NT2/D1 (cell line): ENCODE data around the gene VWA3A.
"Not testable (repeated sequence)": the region's sequence is repeated elsewhere in the genome, so short reads cannot be mapped to it uniquely, and the experiment has no call there.

ENCODE experiments used
- DNase-seq: peaks from one replicate; pipeline ENCODE4 v3.0.0-alpha.2; 2011; ENCODE audit warnings: low read depth, low spot score
- H3K27me3 ChIP-seq: 2 replicates; pipeline ENCODE4 v1.6.0; 2011; ENCODE audit warnings: mild to moderate bottlenecking; ENCODE audit not compliant: insufficient read length, insufficient read depth
- H3K36me3 ChIP-seq: 2 replicates; pipeline ENCODE4 v1.6.1; 2011; ENCODE audit warnings: mild to moderate bottlenecking, low read length, mixed read lengths; ENCODE audit not compliant: insufficient read depth, insufficient read length
- H3K4me1 ChIP-seq: 2 replicates; pipeline ENCODE4 v1.5.1; 2011; ENCODE audit not compliant: insufficient read depth, insufficient read length
- H3K4me3 ChIP-seq: 2 replicates; pipeline ENCODE4 v1.5.1; 2011; ENCODE audit warnings: low read depth; ENCODE audit not compliant: insufficient read length
- H3K9ac ChIP-seq: 2 replicates; pipeline ENCODE4 v1.6.0; 2011; ENCODE audit warnings: low read depth; ENCODE audit not compliant: insufficient read length
- H3K9me3 ChIP-seq: 2 replicates; pipeline ENCODE4 v1.5.1; 2011; ENCODE audit warnings: mild to moderate bottlenecking, low read length; ENCODE audit not compliant: insufficient read depth
- SUZ12 ChIP-seq: IDR thresholded peaks from 2 replicates; pipeline ENCODE4 v1.6.1; 2011; ENCODE audit not compliant: insufficient read length, insufficient read depth; ENCODE audit errors: extremely low read depth
- YY1 ChIP-seq: IDR thresholded peaks from 2 replicates; pipeline ENCODE4 v1.6.1; 2011; ENCODE audit not compliant: insufficient read length, insufficient read depth
- ZNF274 ChIP-seq: IDR thresholded peaks from 2 replicates; pipeline ENCODE4 v1.6.1; 2011; ENCODE audit warnings: mild to moderate bottlenecking, low read depth, low read length

The VWA3A gene

DNA sequence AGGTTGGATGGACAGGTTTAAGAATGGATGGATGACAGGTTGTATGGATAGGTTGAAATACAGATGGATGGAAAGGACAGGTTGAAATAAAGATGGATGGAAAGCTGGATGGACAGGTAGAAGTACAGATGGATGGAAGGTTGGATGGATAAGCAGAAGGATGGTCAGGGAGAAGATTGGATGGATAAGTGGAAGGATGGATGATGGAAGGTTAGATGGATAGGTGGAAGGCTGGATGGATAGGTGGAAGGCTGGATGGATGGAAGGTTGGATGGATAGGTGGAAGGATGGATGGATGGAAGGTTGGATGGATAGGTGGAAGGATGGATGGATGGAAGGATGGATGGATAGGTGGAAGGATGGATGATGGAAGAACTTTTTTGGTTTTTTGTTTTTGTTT lies 69.1 kb downstream of the VWA3A start:
- Histone ChIP-seq H3K9ac (no peak overlapping the region), H3K9me3 (peaks cover 1% of the 10 kb centered on the region; the same call in 1 of the 2 replicates), H3K36me3 (no peaks in the 10 kb centered on the region), H3K4me1 (peaks cover 1% of the 10 kb centered on the region), H3K4me3 (no peak overlapping the region), H3K27me3 (peaks cover 49% of the 10 kb centered on the region)
- no peak for DNase-seq
- TF ChIP-seq ZNF274: no peak
- no peak for TF ChIP-seq YY1

DNA sequence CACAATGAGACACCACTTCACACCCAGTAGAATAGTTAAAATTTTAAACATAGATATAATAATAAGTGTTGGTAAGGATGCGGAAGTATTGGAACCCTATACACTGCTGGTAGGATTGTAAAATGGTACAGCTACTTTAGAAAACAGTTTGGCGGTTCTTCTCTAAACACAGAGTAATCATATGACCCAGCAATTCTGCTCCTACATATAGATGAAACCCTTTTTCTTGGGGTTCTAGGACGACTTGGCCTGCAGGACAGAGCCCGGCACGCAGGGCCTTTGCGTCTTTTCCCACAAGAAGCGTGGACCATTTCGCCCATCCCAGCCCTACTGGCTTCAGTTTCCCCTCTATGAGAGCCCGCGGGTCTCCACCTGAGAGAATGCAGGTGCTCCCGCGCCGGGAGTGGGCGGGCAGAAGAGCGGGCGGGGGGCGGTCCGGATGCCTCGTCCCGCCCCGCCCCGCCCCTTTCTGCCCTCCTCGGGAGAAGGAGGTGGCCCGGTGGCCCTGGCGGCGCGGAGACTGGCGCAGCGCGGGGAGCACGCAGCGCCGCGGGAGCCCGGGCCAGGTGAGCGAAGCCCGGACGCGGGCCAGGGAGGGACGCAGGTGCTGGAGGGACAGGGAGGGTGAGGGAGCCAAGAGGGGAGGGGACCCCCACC lies 69.8 kb downstream of the VWA3A start, which contains the start of gene SDR42E2:
SDR42E2 (plus strand) TSS at position 508 of the 657 bp plus-strand sequence. CDS start 3,077 bp downstream, outside the sequence.
- no peak for DNase-seq
- peaks cover 8% of the 10 kb centered on the region; the same call in 1 of the 2 replicates for H3K9me3 ChIP-seq
- no peak within 1 kb of the TSS for H3K9ac ChIP-seq
- TF ChIP-seq ZNF274 (no peak), SUZ12 (no peak)
- peaks cover 49% of the 10 kb centered on the region for H3K27me3 ChIP-seq
- H3K4me1 ChIP-seq: no peaks in the 10 kb centered on the region
- H3K36me3 ChIP-seq: no peaks in the 10 kb centered on the region
- H3K4me3 ChIP-seq: peak within 1 kb of the TSS; percentile 48

DNA sequence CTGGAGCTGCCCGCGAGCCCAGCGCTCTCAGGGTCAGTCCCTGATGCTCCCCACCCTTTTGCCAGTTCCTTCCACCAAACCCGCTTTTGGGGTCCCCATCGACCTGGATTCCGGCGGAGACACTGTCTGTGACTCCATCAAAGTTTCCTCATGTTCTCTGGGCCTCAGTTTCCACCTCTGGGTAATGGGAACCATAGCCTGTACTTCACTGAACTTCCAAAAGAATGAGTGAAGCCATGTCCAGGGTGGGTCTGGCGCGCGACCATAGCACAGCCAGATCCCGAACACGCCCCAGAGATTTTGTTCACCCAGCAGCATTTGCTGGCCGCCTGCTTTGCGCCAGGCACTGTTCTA lies 70.3 kb downstream of the VWA3A start:
- H3K4me3 ChIP-seq: peak overlapping the region; percentile 48
- no peaks in the 10 kb centered on the region for H3K4me1 ChIP-seq
- no peak for DNase-seq
- peaks cover 49% of the 10 kb centered on the region for H3K27me3 ChIP-seq
- H3K9me3 ChIP-seq: peaks cover 8% of the 10 kb centered on the region; the same call in 1 of the 2 replicates
- no peak for TF ChIP-seq YY1
- no peak overlapping the region for H3K9ac ChIP-seq
- H3K36me3 ChIP-seq: no peaks in the 10 kb centered on the region

DNA sequence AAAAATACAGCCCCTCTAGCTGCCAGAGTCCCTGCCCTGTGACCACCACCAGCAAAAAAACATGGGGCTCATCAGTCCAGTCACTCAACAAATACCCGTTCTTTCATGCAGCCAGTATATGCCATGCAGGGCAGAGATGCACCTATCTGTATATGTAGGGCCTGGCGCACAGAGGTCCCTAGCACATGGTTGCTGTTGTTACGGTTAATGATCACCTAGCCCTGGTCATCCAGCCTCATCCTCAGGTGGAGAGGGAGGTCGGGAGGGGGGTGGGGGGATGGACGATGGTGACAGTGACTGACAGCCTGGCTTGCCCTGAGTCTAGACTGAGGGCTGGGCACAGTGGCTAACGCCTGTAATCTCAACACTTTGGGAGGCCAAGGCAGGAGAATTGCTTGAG lies 71.5 kb downstream of the VWA3A start:
- Histone ChIP-seq H3K36me3 (no peaks in the 10 kb centered on the region), H3K9me3 (peaks cover 8% of the 10 kb centered on the region; the same call in 1 of the 2 replicates), H3K4me3 (no peak overlapping the region), H3K27me3 (peaks cover 49% of the 10 kb centered on the region), H3K4me1 (no peaks in the 10 kb centered on the region), H3K9ac (no peak overlapping the region)
- DNase-seq: no peak
- TF ChIP-seq ZNF274 (no peak), YY1 (no peak), SUZ12 (no peak)

DNA sequence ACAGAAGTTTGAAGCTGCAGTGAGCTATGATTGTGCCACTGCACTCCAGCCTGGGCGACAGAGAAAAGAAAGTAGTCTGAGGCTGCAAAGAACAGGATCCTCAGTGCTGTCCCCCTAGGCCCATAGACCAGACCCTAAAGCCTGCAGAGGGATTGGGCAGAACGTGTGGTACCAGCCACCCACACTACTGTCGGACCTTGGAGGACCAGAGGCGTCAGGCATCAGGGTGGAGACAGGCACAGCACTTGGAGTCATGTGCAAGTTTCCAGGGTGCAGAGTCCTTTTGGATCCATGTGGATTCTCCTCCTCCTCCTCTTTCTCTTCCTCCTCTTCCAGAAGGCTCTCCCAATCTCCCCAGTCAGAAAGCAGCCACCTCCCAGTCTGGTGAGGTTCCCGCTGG lies 72.1 kb downstream of the VWA3A start:
- no peaks in the 10 kb centered on the region for H3K4me1 ChIP-seq
- DNase-seq: no peak

DNA sequence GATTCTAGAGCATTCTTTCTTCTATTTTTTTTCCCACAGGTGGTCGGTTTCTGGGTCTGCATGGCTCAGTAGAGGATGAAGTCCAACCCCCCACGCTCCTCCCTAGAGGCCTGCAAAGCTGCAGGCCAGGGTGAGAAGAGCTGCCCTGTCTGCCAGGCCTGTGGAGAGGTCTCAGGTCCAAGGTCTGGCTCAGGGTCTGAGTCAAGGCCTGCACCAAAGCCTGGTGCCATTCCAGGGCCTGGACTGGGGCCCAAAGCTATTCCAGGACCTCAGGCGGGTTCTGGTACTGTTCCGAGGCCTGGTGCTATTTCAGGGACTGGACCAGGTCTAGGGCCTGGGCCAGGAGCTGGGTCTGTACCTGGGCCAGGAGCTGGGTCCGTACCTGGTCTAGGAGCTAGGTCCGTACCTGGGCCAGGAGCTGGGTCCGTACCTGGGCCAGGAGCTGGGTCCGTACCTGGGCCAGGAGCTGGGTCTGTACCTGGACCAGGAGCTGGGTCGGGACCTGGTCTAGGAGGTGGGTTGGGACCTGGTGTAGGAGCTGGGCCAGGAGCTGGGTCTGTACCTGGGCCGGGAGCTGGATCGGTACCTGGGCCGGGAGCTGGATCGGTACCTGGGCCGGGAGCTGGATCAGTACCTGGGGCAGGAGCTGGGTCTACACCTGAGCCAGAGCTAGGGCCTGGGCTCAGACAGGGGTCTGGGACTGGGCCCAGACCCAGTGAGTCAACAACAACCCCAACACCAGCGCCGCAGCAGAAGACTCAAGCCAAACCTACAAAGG lies 73.4 kb downstream of the VWA3A start:
- no peak for DNase-seq
- Histone ChIP-seq H3K4me3 (no peak overlapping the region), H3K9me3 (peaks cover 8% of the 10 kb centered on the region; the same call in 1 of the 2 replicates), H3K9ac (no peak overlapping the region), H3K27me3 (peaks cover 38% of the 10 kb centered on the region), H3K36me3 (no peaks in the 10 kb centered on the region), H3K4me1 (no peaks in the 10 kb centered on the region)
- TF ChIP-seq YY1 (no peak), SUZ12 (no peak), ZNF274 (no peak)

More for the DNA sequence above, 72.1 kb downstream of the VWA3A start:
- no peak overlapping the region for H3K4me3 ChIP-seq
- no peak for TF ChIP-seq SUZ12
- TF ChIP-seq YY1: no peak
- TF ChIP-seq ZNF274: no peak
- H3K36me3 ChIP-seq: no peaks in the 10 kb centered on the region
- peaks cover 49% of the 10 kb centered on the region for H3K27me3 ChIP-seq
- H3K9me3 ChIP-seq: peaks cover 8% of the 10 kb centered on the region; the same call in 1 of the 2 replicates
- H3K9ac ChIP-seq: no peak overlapping the region

DNA sequence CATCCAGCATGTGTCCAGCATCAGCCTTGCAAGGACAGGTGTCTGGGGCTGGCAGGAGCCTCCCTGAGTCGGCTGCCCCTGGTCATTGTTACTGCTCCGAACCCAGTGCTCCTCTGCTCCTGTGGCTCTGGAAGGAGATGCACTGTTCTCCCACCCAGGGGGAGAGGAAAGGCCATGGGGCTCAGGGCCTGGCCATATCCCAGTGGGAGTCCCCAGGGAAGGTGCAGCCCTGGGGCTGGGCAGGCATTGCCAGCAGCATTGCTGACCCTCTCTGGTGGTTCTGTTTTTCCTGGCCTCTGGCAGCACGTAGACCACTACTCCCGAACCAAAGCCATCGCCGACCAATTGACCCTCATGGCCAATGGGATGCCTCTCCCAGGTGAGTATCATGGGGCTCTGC lies 79.6 kb downstream of the VWA3A start:
- H3K9ac ChIP-seq: no peak overlapping the region
- peaks cover under 1% of the 10 kb centered on the region; the same call in 1 of the 2 replicates for H3K9me3 ChIP-seq
- no peaks in the 10 kb centered on the region for H3K4me1 ChIP-seq
- DNase-seq: no peak
- H3K27me3 ChIP-seq: no peaks in the 10 kb centered on the region
- TF ChIP-seq YY1 (no peak), SUZ12 (no peak), ZNF274 (no peak)
- no peak overlapping the region for H3K4me3 ChIP-seq
- H3K36me3 ChIP-seq: no peaks in the 10 kb centered on the region

DNA sequence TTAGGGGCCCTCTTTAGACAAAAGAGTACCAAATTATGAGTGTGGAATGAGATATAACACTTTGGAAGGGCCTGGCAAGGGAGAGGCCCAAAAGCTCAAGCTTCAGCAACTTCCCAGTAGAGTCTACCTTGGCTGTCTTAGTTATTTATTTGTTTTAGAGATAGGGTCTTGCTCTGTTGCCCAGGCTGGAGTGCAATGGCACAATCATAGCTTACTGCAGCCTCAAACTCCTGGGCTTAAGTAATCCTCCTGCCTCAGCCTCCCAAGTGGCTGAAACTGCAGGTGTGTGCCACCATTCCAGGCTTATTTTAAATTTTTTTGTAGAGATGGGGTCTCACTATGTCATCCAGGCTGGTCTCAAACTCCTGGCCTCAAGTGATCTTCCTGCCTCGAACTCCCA lies 80.3 kb downstream of the VWA3A start:
- H3K4me3 ChIP-seq, DNase-seq, H3K4me1 ChIP-seq, H3K9me3 ChIP-seq, H3K36me3 ChIP-seq, H3K9ac ChIP-seq, H3K27me3 ChIP-seq: not testable (repeated sequence)
